Right lobe of liver (tissue), 4 donors: ENCODE results near the gene PSMB11.

ENCODE experiments used
- CTCF ChIP-seq, 4 donors: fragments of 200-600 bp in 3 of 4; fragments of 450-650 bp in 1 of 4; IDR thresholded peaks; one replicate each; pipeline versions ENCODE4 v1.5.1 to v1.8.0; 2016 to 2022; ENCODE audit warnings: antibody characterized with exemption in 4 of 4, mild to moderate bottlenecking in 2 of 4
- POLR2A ChIP-seq: fragments of 450-650 bp; IDR thresholded peaks from one replicate; pipeline ENCODE4 v1.6.1; 2017; ENCODE audit warnings: antibody characterized with exemption, mild to moderate bottlenecking
- donor health status: DM: no; HTN: no; CAD: no.
- donor health status: DM: no; HTN: no; CAD: no.
- donor health status: DM: no; HTN: yes; CAD: no.

GRCh38 chr14:23041729-23042128 is 283 bp upstream of the PSMB11 start:
- TF ChIP-seq CTCF (IDR thresholded peaks at IDR 0.05) = no peak
- no peak for TF ChIP-seq POLR2A
